ENCODE data around the gene SATB2. TPM values are rescaled to one million over a fixed set of nuclear protein-coding genes. Genes with fewer than 3 reads are reported as not detected.

Gene SATB2
- total RNA-seq, 3 donors from 2014 or later, result 2.3 to 12.2 (median 8.2) TPM

DNA sequence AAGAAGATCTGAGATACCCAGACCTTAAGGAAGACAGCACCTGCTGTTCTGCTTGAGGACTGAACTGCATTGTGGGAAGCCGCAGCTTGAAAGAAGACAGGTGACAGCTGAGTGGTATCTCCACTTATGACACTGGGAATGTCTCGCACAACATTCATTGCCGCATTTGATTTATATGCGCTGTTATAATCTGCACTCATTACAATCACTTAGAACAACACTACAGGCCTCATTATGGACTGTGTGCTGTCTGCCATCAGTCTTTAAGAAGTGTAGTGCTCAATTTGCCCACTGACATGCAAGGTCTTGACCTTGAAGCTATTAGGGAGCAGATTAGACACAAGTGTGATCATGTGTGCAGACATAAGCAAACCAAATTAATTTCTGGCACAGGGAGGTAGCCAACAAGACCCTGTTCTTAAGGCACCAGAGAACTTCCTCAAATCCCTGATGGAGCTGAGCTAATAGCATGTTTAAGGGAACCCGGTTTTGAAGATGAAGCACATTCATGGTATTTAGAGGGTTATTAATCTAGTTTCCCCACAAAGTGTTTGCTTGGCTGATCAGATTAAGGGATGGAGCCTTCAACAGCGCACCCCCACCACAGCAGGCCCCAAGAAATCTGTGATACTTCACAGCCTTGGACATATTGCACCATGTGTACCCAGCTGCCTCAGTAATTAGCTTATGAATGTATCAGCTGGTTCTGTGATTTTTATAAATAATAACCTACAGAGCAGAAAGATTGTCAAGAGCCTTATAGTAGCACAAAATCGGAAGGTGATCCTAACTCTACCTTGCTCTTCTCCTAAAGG, 146.8 kb downstream of the SATB2 start:
- no peak overlapping the region for H3K27ac ChIP-seq
- no peaks in the 10 kb centered on the region for H3K9me3 ChIP-seq
- H3K36me3 ChIP-seq, result no peaks in the 10 kb centered on the region
- H3K27me3 ChIP-seq, result no peaks in the 10 kb centered on the region
- intact Hi-C loops (cut with DNase I; ENCODE audit: low total_unique reads), result no loop called here
- no peak for TF ChIP-seq POLR2A (IDR thresholded peaks at IDR 0.05)
- TF ChIP-seq, protein P1, sequence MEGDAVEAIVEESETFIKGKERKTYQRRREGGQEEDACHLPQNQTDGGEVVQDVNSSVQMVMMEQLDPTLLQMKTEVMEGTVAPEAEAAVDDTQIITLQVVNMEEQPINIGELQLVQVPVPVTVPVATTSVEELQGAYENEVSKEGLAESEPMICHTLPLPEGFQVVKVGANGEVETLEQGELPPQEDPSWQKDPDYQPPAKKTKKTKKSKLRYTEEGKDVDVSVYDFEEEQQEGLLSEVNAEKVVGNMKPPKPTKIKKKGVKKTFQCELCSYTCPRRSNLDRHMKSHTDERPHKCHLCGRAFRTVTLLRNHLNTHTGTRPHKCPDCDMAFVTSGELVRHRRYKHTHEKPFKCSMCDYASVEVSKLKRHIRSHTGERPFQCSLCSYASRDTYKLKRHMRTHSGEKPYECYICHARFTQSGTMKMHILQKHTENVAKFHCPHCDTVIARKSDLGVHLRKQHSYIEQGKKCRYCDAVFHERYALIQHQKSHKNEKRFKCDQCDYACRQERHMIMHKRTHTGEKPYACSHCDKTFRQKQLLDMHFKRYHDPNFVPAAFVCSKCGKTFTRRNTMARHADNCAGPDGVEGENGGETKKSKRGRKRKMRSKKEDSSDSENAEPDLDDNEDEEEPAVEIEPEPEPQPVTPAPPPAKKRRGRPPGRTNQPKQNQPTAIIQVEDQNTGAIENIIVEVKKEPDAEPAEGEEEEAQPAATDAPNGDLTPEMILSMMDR (IDR thresholded peaks at IDR 0.05), result no peak
- no peak for TF ChIP-seq POLR2AphosphoS5 (IDR thresholded peaks at IDR 0.05)
- H3K4me3 ChIP-seq, result no peak overlapping the region
- no peaks in the 10 kb centered on the region for H3K4me1 ChIP-seq
- DNase-seq (ENCODE audit: low spot score in 2 of 2), result no peak

DNA sequence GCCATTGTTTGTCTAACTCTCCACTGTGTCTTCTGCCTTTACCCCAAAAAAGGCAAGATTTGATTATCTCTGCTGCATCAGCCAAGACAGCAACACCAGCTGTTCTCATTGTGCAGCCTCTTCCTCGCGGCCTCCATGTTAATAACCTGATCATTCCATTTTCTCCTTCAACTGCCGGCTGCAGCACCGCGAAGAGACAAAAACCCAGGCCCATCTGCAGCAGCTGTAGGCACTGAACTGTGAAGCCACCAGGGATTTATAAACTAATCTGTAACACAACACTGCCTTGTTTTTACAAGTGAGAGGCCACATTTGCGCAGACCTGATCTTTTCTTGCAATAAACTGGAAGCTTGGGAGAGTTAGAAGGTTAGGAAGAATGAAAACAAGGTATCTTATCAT, 147.8 kb downstream of the SATB2 start:
- Histone ChIP-seq H3K36me3 (no peaks in the 10 kb centered on the region), H3K4me1 (no peaks in the 10 kb centered on the region), H3K27me3 (no peaks in the 10 kb centered on the region), H3K4me3 (no peak overlapping the region), H3K27ac (no peak overlapping the region), H3K9me3 (no peaks in the 10 kb centered on the region)
- intact Hi-C loops (cut with DNase I; ENCODE audit: low total_unique reads), result no loop called here
- DNase-seq (ENCODE audit: low spot score in 2 of 2), result no peak
- TF ChIP-seq POLR2AphosphoS5 (IDR thresholded peaks at IDR 0.05) (no peak), POLR2A (IDR thresholded peaks at IDR 0.05) (no peak)
- TF ChIP-seq, protein P1 (IDR thresholded peaks at IDR 0.05), result no peak

DNA sequence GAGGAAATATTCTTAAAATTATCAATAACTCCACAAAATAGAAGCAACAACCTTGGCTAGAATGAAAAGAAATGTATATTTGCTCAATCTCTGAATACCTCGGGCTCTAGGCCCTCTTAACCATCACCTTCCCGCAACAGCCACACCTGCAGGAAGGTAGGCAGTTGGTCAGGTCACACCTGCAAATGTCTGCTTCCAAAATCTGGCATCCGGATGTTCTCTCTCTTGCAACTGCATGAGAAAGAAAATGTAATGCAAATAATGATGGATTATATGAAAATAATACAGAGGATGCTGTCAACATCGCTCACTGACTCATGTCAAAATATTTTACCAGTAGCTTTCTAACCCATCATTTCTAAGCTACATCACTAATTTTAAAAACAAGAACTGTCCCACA, 148.3 kb downstream of the SATB2 start:
- Histone ChIP-seq H3K36me3 (no peaks in the 10 kb centered on the region), H3K4me1 (no peaks in the 10 kb centered on the region), H3K4me3 (no peak overlapping the region), H3K27me3 (no peaks in the 10 kb centered on the region), H3K27ac (no peak overlapping the region), H3K9me3 (no peaks in the 10 kb centered on the region)
- TF ChIP-seq POLR2A (IDR thresholded peaks at IDR 0.05) (no peak), POLR2AphosphoS5 (IDR thresholded peaks at IDR 0.05) (no peak)
- DNase-seq (ENCODE audit: low spot score in 2 of 2), result no peak
- intact Hi-C loops (cut with DNase I; ENCODE audit: low total_unique reads), result no loop called here

DNA sequence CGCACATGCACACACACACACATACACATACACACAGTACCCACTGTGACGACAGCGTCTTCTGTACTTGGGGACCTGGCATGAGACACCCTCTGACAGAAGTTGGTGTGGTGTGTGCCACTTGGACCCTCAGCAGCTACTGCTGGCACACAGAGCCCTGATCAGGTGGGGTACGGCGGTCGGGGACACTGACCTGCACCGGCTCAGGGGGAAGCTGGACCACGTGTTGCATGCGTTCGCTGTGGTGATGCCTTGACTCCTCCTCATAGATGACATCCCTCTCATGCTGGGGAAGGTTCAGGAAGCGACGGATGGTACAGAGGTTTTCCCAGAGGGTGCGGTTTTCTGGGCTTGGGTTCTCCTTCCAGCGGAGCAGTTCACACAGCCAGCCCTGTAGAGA, 149.2 kb downstream of the SATB2 start:
- TF ChIP-seq, protein P1 (IDR thresholded peaks at IDR 0.05), result no peak
- TF ChIP-seq POLR2A (IDR thresholded peaks at IDR 0.05) (no peak), POLR2AphosphoS5 (IDR thresholded peaks at IDR 0.05) (no peak)
- H3K4me1 ChIP-seq, result no peaks in the 10 kb centered on the region

DNA sequence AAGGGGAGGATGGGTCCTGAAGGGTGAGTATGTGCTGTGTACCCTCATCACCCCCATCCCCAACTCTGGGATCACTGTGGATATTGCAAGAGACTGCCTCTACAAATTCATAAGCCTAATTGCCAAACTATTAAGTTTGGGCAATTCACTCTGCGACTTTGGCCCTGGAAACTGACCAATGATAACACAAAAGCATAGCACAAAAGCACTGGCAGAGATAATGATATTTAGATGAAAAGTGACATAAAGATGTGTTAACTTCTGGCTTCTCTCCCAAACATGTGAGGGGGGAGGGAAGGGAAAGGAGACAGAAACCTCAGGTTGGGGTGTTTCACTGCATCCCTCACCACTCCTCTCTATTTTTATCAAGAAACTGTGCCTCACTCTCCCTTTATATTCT, 150.3 kb downstream of the SATB2 start:
- no peaks in the 10 kb centered on the region for H3K9me3 ChIP-seq
- no peaks in the 10 kb centered on the region for H3K27me3 ChIP-seq
- TF ChIP-seq POLR2AphosphoS5 (IDR thresholded peaks at IDR 0.05) (no peak), POLR2A (IDR thresholded peaks at IDR 0.05) (no peak)
- TF ChIP-seq, protein P1 (IDR thresholded peaks at IDR 0.05), result no peak
- no peak overlapping the region for H3K27ac ChIP-seq
- no peaks in the 10 kb centered on the region for H3K4me1 ChIP-seq
- DNase-seq (ENCODE audit: low spot score in 2 of 2), result no peak
- no peak overlapping the region for H3K4me3 ChIP-seq
- intact Hi-C loops (cut with DNase I; ENCODE audit: low total_unique reads), result no loop called here
- no peaks in the 10 kb centered on the region for H3K36me3 ChIP-seq

More for the DNA sequence above, 149.2 kb downstream of the SATB2 start:
- H3K27ac ChIP-seq, result no peak overlapping the region
- intact Hi-C loops (cut with DNase I; ENCODE audit: low total_unique reads), result no loop called here
- DNase-seq (ENCODE audit: low spot score in 2 of 2), result no peak
- H3K27me3 ChIP-seq, result no peaks in the 10 kb centered on the region
- H3K9me3 ChIP-seq, result no peaks in the 10 kb centered on the region
- no peaks in the 10 kb centered on the region for H3K36me3 ChIP-seq
- H3K4me3 ChIP-seq, result no peak overlapping the region

All from breast epithelium (tissue), 4 donors.